Stimulated activated CD8-positive, alpha-beta memory T cell treated with anti-CD3 and anti-CD28 coated beads, Interleukin-12 subunit alpha, Interleukin-12 subunit beta, amount 100 ng/mL, for 24 hours (primary cell): ENCODE measurements around the gene SLC16A7.
"Not testable (repeated sequence)": the region's sequence is repeated elsewhere in the genome, so short reads cannot be mapped to it uniquely, and the experiment has no call there.

Experiments used
- DNase-seq: peaks from one replicate; pipeline ENCODE4 v3.0.0-alpha.2; 2020; ENCODE audit errors: extremely low read depth

The SLC16A7 gene

DNA sequence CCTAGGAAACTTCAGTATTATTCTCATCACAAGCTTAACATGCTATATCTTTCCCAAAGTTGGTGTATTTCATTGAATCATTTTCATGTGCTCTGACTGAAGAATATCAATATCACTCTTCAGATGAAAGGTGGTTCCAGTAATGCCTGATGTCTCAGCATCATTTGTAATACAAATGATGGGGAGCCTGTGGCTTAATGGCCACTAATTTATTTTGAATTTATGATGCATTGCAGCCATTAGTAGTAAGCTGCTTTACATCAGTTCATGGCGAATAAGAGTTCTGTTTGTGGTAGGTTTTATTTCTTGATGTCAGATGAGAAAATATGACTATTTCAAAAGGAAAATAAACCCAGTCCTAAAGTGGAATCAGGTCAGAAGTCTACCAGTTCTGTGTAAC is 139.4 kb downstream of the SLC16A7 start:
- DNase-seq, result no peak

- no peak for DNase-seq
These were observed 140.5 kb downstream of the SLC16A7 start for GRCh38 chr12:59736359-59736758.

DNA sequence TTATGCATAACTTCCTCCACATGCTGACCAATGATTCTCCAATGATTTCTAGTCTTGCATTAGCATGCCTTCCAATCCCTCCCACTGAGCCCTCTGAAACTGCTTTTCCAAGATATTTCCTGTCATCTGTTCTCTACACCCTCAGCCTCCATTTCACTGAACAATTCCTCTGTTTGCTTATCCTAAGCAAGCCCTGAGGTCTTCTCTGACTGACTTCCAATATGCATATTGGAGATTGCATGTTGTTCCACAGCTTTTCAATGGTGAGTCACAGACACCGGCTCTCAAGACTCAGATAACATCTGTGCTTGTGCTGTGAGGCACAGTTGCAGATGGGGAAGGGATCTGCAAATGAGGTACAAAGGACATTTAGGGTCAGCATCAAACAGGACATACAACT is 141.0 kb downstream of the SLC16A7 start:
- DNase-seq, result no peak

DNA sequence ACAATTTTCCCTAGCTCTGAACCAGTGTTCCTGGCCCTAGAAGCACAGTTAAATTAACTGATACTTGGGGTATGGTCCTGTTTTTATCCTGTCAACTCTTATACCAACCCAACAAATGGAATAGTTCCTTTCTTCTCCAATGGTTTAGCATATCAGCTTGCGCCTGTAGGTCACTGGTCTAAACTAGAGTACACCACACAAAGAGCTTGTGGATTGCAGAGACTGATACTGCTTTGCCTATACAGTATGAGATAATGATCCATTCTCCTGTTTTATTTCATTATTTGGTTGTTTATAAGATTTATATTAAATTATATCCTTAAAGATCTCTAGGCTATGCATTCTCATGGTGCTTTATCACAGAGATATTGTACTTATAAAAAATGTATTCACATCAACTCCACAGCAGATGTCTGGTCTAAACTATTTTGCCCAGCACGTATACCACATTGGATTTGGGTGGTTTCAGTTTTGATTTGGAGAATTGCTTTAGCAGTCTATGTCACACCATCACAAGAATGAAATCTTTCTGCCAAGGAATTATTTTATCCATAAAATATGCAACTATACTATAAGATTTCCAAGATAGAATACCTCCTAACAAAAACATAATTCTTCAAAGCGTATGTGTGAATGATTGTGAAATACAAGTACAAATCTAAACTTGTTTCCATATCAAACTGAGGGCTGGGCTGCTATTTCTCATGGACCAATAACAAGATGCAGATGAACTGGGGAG is 142.1 kb downstream of the SLC16A7 start:
- DNase-seq, result no peak

GRCh38 chr12:59742841-59743240 is 147.0 kb downstream of the SLC16A7 start:
- DNase-seq, result no peak

DNA sequence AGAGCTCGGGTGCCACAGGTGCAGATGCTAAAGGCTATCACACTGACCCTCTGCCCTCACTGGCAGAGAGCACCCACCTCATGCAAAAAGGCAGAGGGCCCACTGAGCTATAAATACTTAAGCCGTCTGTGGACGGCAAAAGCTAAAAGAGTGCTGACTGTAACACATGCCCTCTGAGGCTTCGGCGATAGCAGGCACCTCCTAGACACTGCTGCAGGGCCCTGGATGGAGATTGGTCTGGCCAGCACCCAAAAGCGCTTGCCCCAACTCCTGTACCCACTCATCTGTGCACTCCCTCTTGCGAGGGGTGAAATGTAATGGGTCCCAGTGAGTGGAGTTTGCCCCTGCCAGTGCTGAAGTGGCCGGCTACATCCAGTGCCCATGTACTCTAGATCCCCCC is 148.7 kb downstream of the SLC16A7 start:
- DNase-seq, result no peak

DNA sequence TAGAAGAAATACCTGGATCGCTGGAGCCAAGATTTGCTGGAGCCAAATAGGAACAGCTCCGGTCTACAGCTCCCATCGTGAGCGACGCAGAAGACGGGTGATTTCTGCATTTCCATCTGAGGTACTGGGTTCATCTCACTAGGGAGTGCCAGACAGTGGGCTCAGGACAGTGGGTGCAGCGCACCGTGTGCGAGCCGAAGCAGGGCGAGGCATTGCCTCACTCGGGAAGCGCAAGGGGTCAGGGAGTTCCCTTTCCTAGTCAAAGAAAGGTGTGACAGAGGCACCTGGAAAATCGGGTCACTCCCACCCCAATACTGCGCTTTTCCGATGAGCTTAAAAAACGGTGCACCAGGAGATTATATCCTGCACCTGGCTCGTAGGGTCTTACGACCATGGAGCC is 155.3 kb downstream of the SLC16A7 start:
- DNase-seq, result not testable (repeated sequence)

DNA sequence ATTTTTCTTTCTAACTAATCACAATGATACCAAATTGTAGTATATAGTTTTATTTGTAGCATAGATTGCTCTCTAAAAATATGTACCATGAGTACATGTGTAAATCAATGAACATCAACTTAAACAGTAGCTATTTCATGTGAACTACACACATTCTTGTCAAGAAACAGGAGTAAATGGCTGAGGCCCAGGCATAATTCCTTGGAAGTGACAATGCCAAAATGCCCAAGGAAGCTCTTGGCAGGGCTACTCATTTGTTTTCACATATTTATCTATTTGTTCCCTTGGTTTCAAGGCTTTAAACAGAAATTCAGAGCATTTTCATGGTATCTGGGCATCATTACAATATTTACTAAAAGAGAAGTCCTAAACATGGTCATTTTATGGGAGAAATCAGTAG is 165.7 kb downstream of the SLC16A7 start:
- no peak for DNase-seq

DNA sequence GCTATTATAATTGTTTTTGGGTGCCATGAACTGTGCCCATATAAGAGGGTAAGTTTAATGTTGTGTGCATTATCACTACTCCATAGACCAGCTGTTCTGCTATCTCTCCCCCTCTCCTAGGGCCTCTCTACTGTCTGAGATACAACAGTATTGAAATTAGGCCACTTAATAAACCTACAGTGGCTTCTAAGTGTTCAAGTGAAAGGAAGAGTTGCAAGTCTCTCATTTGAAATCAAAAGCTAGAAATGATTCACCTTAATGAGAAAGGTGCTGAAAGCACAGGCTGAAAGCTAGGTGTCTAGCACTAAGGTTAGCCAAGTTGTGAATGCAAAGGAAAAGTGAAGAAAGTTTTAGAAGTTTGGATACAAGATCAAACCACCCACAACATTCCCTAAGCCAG is 168.0 kb downstream of the SLC16A7 start:
- no peak for DNase-seq

DNA sequence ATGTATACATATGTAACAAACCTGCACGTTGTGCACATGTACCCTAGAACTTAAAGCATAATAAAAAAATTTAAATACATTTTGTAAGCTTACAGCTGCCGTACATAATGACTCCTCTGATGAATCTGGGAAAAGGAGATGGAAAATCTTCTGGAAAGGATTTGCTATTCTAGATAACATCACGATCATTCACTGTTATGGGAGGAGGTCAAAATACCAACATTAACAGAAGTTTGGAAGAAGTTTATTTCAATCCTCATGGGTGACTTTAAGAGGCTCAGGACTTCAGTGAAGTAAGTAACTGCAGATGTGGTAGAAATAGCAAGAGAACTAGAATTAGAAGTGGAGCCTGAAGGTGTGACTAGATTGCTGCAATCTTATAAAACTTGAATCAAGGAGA is 172.2 kb downstream of the SLC16A7 start:
- DNase-seq, result no peak

GRCh38 chr12:59780605-59781135 is 184.8 kb downstream of the SLC16A7 start:
- DNase-seq, result no peak

DNA sequence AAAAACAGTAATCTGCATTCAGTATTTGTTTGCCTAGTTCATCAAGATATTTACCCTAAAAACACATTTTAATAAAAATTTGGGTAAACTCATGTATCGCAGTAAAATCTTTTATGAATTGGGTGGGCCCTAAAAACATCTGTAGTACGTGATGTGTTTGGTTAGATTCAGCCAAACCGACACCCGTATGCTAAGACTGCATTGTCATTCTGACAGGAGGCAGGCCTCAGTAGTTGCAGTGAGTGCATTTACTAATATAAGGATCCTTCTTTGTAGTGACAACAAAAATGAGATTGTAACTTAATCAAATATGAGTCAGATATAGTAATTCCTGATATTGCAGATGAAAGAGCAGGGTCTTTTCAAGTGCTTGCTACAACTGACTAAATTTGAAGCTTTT is 191.8 kb downstream of the SLC16A7 start:
- DNase-seq, result no peak

DNA sequence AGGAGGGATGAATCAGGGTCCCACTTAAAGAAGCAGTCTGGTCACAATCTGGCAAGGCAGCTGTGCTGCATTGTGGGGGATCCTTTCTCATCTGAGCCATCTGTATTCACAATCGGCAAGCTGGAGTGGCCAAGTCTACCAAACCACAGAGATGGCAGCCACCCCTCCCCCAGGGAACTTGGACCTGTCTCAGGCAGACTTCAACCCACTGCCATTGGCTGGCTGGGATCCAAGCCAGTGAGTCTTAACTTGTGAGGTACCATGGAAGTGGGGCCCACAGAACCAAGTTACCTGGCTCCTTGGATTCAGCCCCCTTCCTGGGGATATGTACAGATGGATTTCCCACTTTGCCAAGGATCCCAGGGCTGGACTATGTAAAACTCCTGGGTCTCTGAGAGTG is 196.8 kb downstream of the SLC16A7 start:
- DNase-seq, result no peak

GRCh38 chr12:59803735-59804134 is 207.9 kb downstream of the SLC16A7 start:
- DNase-seq, result no peak

- no peak for DNase-seq
These were observed 212.6 kb downstream of the SLC16A7 start for GRCh38 chr12:59808317-59808910.

GRCh38 chr12:59811991-59812390 is 216.2 kb downstream of the SLC16A7 start:
- no peak for DNase-seq

DNA sequence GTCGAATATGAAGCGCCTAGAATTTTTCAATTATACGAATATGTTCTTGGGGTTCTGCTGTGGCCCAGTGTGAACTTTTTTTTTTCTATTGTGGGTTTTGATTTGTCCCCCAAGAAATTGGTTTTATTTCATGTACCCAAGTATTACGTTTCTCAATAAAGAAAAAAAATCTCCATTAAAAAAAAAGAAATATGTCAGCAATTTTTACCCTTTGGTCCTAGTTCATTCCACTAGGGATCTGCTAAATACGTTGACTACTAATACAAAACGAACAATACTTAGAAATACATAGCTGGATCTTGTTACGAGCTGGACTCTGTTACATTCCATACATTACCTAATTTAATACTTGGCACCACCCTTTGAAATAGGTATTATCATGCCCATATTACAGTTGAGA is 216.9 kb downstream of the SLC16A7 start:
- no peak for DNase-seq

GRCh38 chr12:59820594-59821011 is 224.8 kb downstream of the SLC16A7 start:
- no peak for DNase-seq

- no peak for DNase-seq
These were observed 227.7 kb downstream of the SLC16A7 start for GRCh38 chr12:59823567-59823966.

GRCh38 chr12:59827767-59828166 is 231.9 kb downstream of the SLC16A7 start:
- no peak for DNase-seq

- no peak for DNase-seq
These were observed 232.7 kb downstream of the SLC16A7 start for GRCh38 chr12:59828521-59828920.

GRCh38 chr12:59833408-59833807 is 237.6 kb downstream of the SLC16A7 start:
- DNase-seq, result no peak

DNA sequence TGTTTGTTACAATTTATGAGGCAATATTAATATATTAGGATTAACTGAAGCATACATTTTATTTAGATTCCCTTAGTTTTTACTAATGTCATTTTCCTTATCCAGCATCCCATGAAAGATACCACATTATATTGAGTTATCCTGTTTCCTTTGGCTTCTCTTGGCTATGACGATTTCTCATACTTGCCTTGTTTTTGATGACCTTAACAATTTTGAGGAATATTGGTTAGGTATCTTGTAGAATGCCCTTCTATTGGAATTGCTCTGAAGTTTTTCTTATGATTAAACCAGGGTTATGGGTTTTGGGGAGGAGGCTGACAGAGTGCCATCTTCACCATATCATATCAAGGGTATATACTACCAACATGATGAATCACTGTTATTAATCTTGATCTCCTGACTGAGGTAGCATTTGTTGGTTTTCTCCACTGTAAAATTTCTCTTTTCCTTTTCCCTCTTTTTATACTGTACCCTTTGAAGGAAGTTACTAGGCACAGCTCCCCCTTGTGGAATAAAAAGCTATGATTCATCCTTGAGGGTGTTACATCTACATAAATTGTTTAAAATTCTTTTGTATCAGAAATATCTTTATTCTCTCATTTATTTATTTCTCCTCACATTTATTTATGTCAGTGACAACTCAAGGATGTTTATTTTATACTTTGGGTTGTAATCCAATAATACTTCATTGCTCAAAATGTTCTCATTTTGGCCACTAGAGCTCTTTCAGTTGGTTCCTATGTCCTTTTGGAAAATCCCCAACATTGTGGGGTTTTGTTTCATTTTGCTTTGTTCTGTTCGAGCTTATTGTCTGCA is 239.0 kb downstream of the SLC16A7 start:
- DNase-seq, result no peak
